HepG2 (cell line): ENCODE data around the gene SMARCD1. TPM values are rescaled to one million over a fixed set of nuclear protein-coding genes. Genes with fewer than 3 reads are reported as not detected.

Experiments
- ASH2L ChIP-seq: fragments of 300-600, 200-600 bp; sonication (generic); IDR thresholded peaks from 2 replicates; pipeline ENCODE4 v1.7.0; 2017; ENCODE audit warnings: low read depth, mild to moderate bottlenecking, moderate library complexity, mixed read lengths, low read length; ENCODE audit not compliant: insufficient read length
- ATF5 ChIP-seq: sonication (generic); formaldehyde crosslinking; IDR thresholded peaks from 2 replicates; pipeline ENCODE4 v1.4.0; 2020; ENCODE audit warnings: mild to moderate bottlenecking, low read depth, missing genetic modification reagents
- CBX2 ChIP-seq, 2 experiments: fragments of 200-600 bp in 1 of 2; sonication (generic); formaldehyde crosslinking in 1 of 2; IDR thresholded peaks; 2 replicates each; pipeline versions ENCODE4 v1.7.0 to v1.8.1; 2018 to 2022; ENCODE audit warnings: low read depth in 2 of 2, low read length in 1 of 2, mild to moderate bottlenecking in 1 of 2, missing genetic modification reagents in 1 of 2
- FOSL1 ChIP-seq: sonication (generic); formaldehyde crosslinking; IDR thresholded peaks from 2 replicates; pipeline ENCODE4 v1.9.0; 2021; ENCODE audit warnings: missing genetic modification reagents, borderline replicate concordance
- GTF2F1 ChIP-seq: fragments of 150-350 bp; IDR thresholded peaks from 2 replicates; pipeline ENCODE4 v1.6.1; 2014; ENCODE audit warnings: low read length
- KLF15 ChIP-seq: sonication (generic); formaldehyde crosslinking; IDR thresholded peaks from 2 replicates; pipeline ENCODE4 v1.8.1; 2023; ENCODE audit warnings: borderline replicate concordance, mild to moderate bottlenecking, inconsistent platforms, missing genetic modification reagents, mixed read lengths
- KLF9 ChIP-seq: IDR thresholded peaks from 2 replicates; pipeline ENCODE4 v1.6.1; 2016; ENCODE audit warnings: low read depth
- MBD4 ChIP-seq: IDR thresholded peaks from 2 replicates; pipeline ENCODE4 v1.6.1; 2012; ENCODE audit warnings: low read length, inconsistent platforms, borderline replicate concordance
- MED8 ChIP-seq: sonication (generic); formaldehyde crosslinking; IDR thresholded peaks from 2 replicates; pipeline ENCODE4 v1.8.1; 2023; ENCODE audit warnings: mild to moderate bottlenecking, missing genetic modification reagents; ENCODE audit not compliant: insufficient replicate concordance
- MXD3 ChIP-seq: IDR thresholded peaks from 2 replicates; pipeline ENCODE4 v1.6.1; 2016; ENCODE audit warnings: mild to moderate bottlenecking, missing biosample characterization, missing genetic modification reagents
- NR2F1 ChIP-seq, 2 experiments: fragments of 450-650 bp in 1 of 2; formaldehyde crosslinking in 1 of 2; IDR thresholded peaks; 2 replicates each; pipeline versions ENCODE4 v1.5.0 to v1.6.1; 2016 to 2020; ENCODE audit warnings: mild to moderate bottlenecking in 1 of 2, missing compliant biosample characterization in 1 of 2, missing genetic modification reagents in 1 of 2, moderate library complexity in 1 of 2
- POGK ChIP-seq: sonication (generic); formaldehyde crosslinking; conservative IDR thresholded peaks from 2 replicates; pipeline ENCODE4 v1.8.0; 2022; ENCODE audit warnings: mild to moderate bottlenecking, moderate library complexity, missing genetic modification reagents
- TCF7 ChIP-seq: sonication (generic); IDR thresholded peaks from 2 replicates; pipeline ENCODE4 v1.6.1; 2016; ENCODE audit warnings: antibody characterized with exemption, low read depth
- TFDP2 ChIP-seq: sonication (generic); formaldehyde crosslinking; IDR thresholded peaks from 2 replicates; pipeline ENCODE4 v1.4.0; 2020; ENCODE audit warnings: missing genetic modification reagents
- XBP1 ChIP-seq: sonication (generic); formaldehyde crosslinking; IDR thresholded peaks from 2 replicates; pipeline ENCODE4 v1.5.0; 2020; ENCODE audit warnings: missing genetic modification reagents
- ZFP1 ChIP-seq: IDR thresholded peaks from 2 replicates; pipeline ENCODE4 v1.6.1; 2016
- ZNF20 ChIP-seq: sonication (generic); formaldehyde crosslinking; IDR thresholded peaks from 2 replicates; pipeline ENCODE4 v1.4.0; 2020; ENCODE audit warnings: mild to moderate bottlenecking, moderate library complexity, missing genetic modification reagents
- ZNF24 ChIP-seq: fragments of 450-650 bp; IDR thresholded peaks from 2 replicates; pipeline ENCODE4 v1.6.1; 2017; ENCODE audit warnings: antibody characterized with exemption, mild to moderate bottlenecking
- ZNF251 ChIP-seq: sonication (generic); formaldehyde crosslinking; IDR thresholded peaks from 2 replicates; pipeline ENCODE4 v1.9.0; 2021; ENCODE audit warnings: mild to moderate bottlenecking, missing genetic modification reagents
- ZNF414 ChIP-seq: sonication (generic); formaldehyde crosslinking; IDR thresholded peaks from 2 replicates; pipeline ENCODE4 v1.5.0; 2020; ENCODE audit warnings: missing genetic modification reagents
- ZNF749 ChIP-seq: sonication (generic); formaldehyde crosslinking; IDR thresholded peaks from 2 replicates; pipeline ENCODE4 v1.8.0; 2022; ENCODE audit warnings: mild to moderate bottlenecking, missing genetic modification reagents, moderate library complexity, borderline replicate concordance
- ZNF773 ChIP-seq: sonication (generic); formaldehyde crosslinking; IDR thresholded peaks from 2 replicates; pipeline ENCODE4 v1.4.0; 2020; ENCODE audit warnings: missing genetic modification reagents, borderline replicate concordance
- polyA plus RNA-seq, 8 experiments: library from polyadenylated mRNA; depleted of rRNA in 3 of 8; stranded (reverse) in 7 of 8; unstranded in 1 of 8; fragments of >200 nt; fragmentation: Illumina TruSeq in 4 of 8; extraction: Trizol in 4 of 8; gene quantifications; 2 replicates each; pipeline versions ENCODE4 v1.2.1 to v1.2.3, GENCODE V29; 2011 to 2016; ENCODE audit warnings: low read depth in 4 of 8, missing spikeins in 1 of 8, mixed read lengths in 1 of 8; ENCODE audit not compliant: insufficient read depth in 1 of 8
- total RNA-seq, 5 experiments: library from RNA; depleted of rRNA; stranded (reverse); fragments of >200 nt; fragmentation: Illumina TruSeq; extraction: Trizol; gene quantifications; 2 replicates each; pipeline ENCODE4 v1.2.3, GENCODE V29; 2016; ENCODE audit warnings: low read depth in 1 of 5
- TF ChIP-seq, protein P1 (sequence below): IDR thresholded peaks from 2 replicates; pipeline ENCODE4 v1.6.1; 2016
- TF ChIP-seq, protein P2 (sequence below): sonication (generic); formaldehyde crosslinking; IDR thresholded peaks from 2 replicates; pipeline ENCODE4 v1.8.0; 2022; ENCODE audit warnings: mild to moderate bottlenecking, missing genetic modification reagents, moderate library complexity

SMARCD1 gene
- total and polyA plus RNA-seq, 2 of the 13 experiments (the other 11 are each of a cell fraction or from before 2014, with no cell fraction given), result 51.7 to 54.6 TPM

DNA sequence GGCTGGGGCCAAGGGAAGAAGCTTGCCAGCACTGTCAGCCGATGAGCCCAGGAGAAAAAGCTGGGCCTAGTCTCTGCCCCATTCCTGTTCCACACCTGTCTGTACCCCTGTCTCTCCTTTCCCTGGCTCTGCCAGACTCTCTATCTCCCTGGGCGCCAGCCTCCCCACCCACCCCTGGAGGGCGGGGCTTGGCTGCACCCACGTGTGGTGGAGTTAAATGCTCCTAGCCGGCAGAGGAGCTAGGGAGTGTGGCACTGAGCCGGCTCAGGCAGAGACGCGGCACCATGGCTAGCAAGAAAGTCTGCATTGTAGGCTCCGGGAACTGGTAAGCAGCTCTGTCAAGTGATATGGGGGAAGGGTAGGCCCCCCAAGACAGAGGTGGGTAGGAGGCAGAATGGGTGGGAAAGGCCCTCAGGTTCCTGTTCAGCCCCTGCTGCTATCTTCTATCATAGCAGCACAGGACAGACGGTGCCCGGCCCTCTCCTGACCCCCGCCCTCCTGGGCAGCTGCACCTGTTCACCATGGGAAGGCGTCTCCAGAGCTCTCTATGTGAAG lies 18.7 kb downstream of the SMARCD1 start, which contains the start of gene GPD1 (continued):
- TF ChIP-seq, protein P1, sequence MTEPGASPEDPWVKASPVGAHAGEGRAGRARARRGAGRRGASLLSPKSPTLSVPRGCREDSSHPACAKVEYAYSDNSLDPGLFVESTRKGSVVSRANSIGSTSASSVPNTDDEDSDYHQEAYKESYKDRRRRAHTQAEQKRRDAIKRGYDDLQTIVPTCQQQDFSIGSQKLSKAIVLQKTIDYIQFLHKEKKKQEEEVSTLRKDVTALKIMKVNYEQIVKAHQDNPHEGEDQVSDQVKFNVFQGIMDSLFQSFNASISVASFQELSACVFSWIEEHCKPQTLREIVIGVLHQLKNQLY (CRISPR knock-in tag), result no peak
- TF ChIP-seq ZNF414 (CRISPR knock-in tag) (no peak), MXD3 (CRISPR knock-in tag) (peak; percentile 72; the same call in 1 of the 2 replicates), ASH2L (no peak), KLF9 (CRISPR knock-in tag) (0 out of 2 replicates have a peak, but pooled peaks have one; percentile 2), MBD4 (no peak), ZNF749 (no peak), ZNF773 (CRISPR knock-in tag) (no peak), MED8 (CRISPR knock-in tag) (no peak), ZNF251 (no peak), CBX2 (IDR thresholded peaks at IDR 0.05; ENCODE audit: low read depth, low read length) (no peak), CBX2 (CRISPR knock-in tag; IDR thresholded peaks at IDR 0.05; ENCODE audit: low read depth) (no peak), TFDP2 (CRISPR knock-in tag) (peak; percentile 30; the same call in 1 of the 2 replicates), KLF15 (CRISPR knock-in tag) (no peak), TCF7 (no peak), ZFP1 (0 out of 2 replicates have a peak, but pooled peaks have one; percentile 26), XBP1 (CRISPR knock-in tag) (no peak), ZNF24 (no peak), POGK (CRISPR knock-in tag) (no peak), GTF2F1 (no peak), ATF5 (CRISPR knock-in tag) (no peak), FOSL1 (no peak), NR2F1 (CRISPR knock-in tag; IDR thresholded peaks at IDR 0.05) (no peak), ZNF20 (CRISPR knock-in tag) (no peak)
- TF ChIP-seq, protein P2, sequence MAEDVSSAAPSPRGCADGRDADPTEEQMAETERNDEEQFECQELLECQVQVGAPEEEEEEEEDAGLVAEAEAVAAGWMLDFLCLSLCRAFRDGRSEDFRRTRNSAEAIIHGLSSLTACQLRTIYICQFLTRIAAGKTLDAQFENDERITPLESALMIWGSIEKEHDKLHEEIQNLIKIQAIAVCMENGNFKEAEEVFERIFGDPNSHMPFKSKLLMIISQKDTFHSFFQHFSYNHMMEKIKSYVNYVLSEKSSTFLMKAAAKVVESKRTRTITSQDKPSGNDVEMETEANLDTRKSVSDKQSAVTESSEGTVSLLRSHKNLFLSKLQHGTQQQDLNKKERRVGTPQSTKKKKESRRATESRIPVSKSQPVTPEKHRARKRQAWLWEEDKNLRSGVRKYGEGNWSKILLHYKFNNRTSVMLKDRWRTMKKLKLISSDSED, result no peak
